Measurements from ENCODE around the gene FAM120B. TPM values are rescaled to one million over a fixed set of nuclear protein-coding genes. Genes with fewer than 3 reads are reported as not detected.

FAM120B gene
- total RNA-seq, 1 experiment from 2014 or later, result 16.7 TPM

DNA sequence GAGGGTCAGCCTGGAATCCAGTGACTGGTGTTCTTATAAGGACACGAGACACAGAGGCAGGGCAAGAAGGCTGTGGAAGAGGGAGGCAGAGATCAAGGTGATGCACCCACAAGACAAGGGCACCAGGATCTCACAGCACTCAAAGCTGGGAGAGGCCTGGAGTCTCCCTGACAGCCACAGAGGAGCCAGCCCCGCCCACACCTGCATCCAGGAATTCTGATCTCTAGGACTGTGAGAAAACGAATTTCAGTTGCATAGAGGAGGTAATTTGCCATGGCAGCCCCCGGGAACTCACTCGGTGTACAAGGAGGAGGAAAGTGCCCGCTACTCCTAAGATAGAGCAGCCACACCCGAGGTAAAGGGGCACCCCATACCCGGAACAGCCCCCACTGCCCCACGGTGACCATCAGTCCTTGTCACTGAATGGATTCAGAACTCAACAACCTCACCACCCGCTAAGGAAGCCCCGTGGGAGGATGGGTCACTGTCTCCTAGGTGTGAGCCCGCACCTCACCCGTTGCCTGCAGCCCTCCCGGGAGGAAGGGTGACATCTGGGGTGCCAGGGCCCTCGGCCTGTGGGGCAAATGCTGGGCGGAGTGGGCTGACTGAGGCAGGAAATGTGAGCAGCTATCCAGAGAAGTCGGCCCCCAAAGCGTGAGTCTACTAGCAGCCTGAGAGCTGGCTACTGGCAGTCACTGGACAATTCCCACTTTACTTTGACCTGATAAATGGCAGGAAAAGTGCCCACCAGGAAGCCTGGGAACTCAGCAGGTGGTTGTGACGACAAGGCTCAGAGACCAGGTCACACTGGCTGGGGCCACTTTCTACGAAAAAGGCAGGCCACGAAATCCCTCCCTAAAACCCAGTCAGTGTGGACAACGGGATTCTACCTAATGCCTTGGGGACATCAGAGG lies 38.1 kb upstream of the FAM120B start:
- no peak overlapping the region for H3K9ac ChIP-seq (ENCODE audit: extremely low read depth, insufficient read length, low read length)
- Mint-ChIP-seq H3K27ac (no peak overlapping the region; a peak in 2 of 7 replicates), H3K9me3 (no peaks in the 10 kb centered on the region; a peak in 1 of 5 replicates), H3K27me3 (ENCODE audit: low read depth) (peaks cover 2% of the 10 kb centered on the region), H3K36me3 (ENCODE audit: insufficient read depth in 1 of 3, low read depth in 3 of 3) (no peaks in the 10 kb centered on the region), H3K4me1 (peaks cover 21 to 27% of the 10 kb centered on the region in 2 experiments), H3K4me3 (no peak overlapping the region)
- H3K27me3 ChIP-seq (ENCODE audit: insufficient read depth, low read length), result no peaks in the 10 kb centered on the region
- no peaks in the 10 kb centered on the region for H3K79me1 ChIP-seq (ENCODE audit: insufficient read depth, low read depth, low read length, poor library complexity, severe bottlenecking)
- no peak overlapping the region for H3T11ph ChIP-seq (ENCODE audit: low read length)
- no peaks in the 10 kb centered on the region for H4K20me1 ChIP-seq (ENCODE audit: control insufficient read depth, insufficient read depth, insufficient read length)
- H4K8ac ChIP-seq (replicated peaks; ENCODE audit: insufficient read length, low read depth, low read length), result no peak overlapping the region
- H2BK12ac ChIP-seq (ENCODE audit: insufficient read length, low read depth, low read length), result no peak overlapping the region
- no peak overlapping the region for H3K56ac ChIP-seq (ENCODE audit: insufficient read length, low read depth, low read length)
- no peak overlapping the region for H3K4ac ChIP-seq (ENCODE audit: low read depth, low read length)
- H3K4me1 ChIP-seq (ENCODE audit: insufficient read depth, low read length), result no peaks in the 10 kb centered on the region
- H3K4me2 ChIP-seq (ENCODE audit: insufficient read depth, insufficient read length, low read length), result no peak overlapping the region
- no peak for DNase-seq
- TF ChIP-seq, protein P1, sequence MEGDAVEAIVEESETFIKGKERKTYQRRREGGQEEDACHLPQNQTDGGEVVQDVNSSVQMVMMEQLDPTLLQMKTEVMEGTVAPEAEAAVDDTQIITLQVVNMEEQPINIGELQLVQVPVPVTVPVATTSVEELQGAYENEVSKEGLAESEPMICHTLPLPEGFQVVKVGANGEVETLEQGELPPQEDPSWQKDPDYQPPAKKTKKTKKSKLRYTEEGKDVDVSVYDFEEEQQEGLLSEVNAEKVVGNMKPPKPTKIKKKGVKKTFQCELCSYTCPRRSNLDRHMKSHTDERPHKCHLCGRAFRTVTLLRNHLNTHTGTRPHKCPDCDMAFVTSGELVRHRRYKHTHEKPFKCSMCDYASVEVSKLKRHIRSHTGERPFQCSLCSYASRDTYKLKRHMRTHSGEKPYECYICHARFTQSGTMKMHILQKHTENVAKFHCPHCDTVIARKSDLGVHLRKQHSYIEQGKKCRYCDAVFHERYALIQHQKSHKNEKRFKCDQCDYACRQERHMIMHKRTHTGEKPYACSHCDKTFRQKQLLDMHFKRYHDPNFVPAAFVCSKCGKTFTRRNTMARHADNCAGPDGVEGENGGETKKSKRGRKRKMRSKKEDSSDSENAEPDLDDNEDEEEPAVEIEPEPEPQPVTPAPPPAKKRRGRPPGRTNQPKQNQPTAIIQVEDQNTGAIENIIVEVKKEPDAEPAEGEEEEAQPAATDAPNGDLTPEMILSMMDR (conservative IDR thresholded peaks at IDR 0.05), result no peak
- no peak overlapping the region for H2BK5ac ChIP-seq (ENCODE audit: insufficient read length, low read length)
- no peak overlapping the region for H4K5ac ChIP-seq (ENCODE audit: insufficient read length, low read depth, low read length)
- no peak overlapping the region for H3K14ac ChIP-seq (ENCODE audit: insufficient read depth, low read length)
- no peak overlapping the region for H3K23ac ChIP-seq (ENCODE audit: insufficient read length, low read depth, low read length)
- H3K18ac ChIP-seq (ENCODE audit: insufficient read length, low read depth, low read length), result no peak overlapping the region
- H2BK120ac ChIP-seq (ENCODE audit: low read depth, low read length, poor library complexity, severe bottlenecking), result no peak overlapping the region
- no peak overlapping the region for H2BK20ac ChIP-seq (ENCODE audit: low read depth, low read length, poor library complexity, severe bottlenecking)
- H3K27ac ChIP-seq (ENCODE audit: insufficient read length, low read depth, low read length), result no peak overlapping the region
- WGBS (ENCODE audit: extremely low coverage, insufficient read length, low lambda C conversion rate), result no CpG with 5 or more reads among the region's 22 CpGs
- no peaks in the 10 kb centered on the region for H3K9me3 ChIP-seq (ENCODE audit: control insufficient read depth, low read depth, low read length)
- no peak overlapping the region for H2AFZ ChIP-seq (ENCODE audit: low read length)
- H3K79me2 ChIP-seq (ENCODE audit: insufficient read depth, low read length), result no peaks in the 10 kb centered on the region
- H2AK5ac ChIP-seq (ENCODE audit: insufficient read length, low read length), result no peak overlapping the region
- no peak overlapping the region for H4K91ac ChIP-seq (ENCODE audit: insufficient read length, low read depth, low read length)
- H3K23me2 ChIP-seq (ENCODE audit: insufficient read length, low read depth, low read length, poor library complexity, severe bottlenecking), result no peaks in the 10 kb centered on the region
- H2BK15ac ChIP-seq (ENCODE audit: low read depth, low read length), result no peak overlapping the region

Data from H9 (cell line).